Erythroblast (primary cell): Measurements from ENCODE around the gene KCND3.

Experiments used
- GATA1 ChIP-seq: IDR thresholded peaks from 2 replicates; pipeline ENCODE4 v1.6.1; 2011; ENCODE audit warnings: low read depth, mild to moderate bottlenecking, control low read depth, low read length, moderate library complexity
- POLR2A ChIP-seq: IDR thresholded peaks from 2 replicates; pipeline ENCODE4 v1.6.1; 2011; ENCODE audit warnings: mild to moderate bottlenecking, low read length

GRCh38 chr1:111886741-111887140, 102.7 kb downstream of the KCND3 start:
- no peak for TF ChIP-seq POLR2A
- no peak for TF ChIP-seq GATA1
